Measurements from ENCODE around the gene RAB11FIP4. TPM values are rescaled to one million over a fixed set of nuclear protein-coding genes. Genes with fewer than 3 reads are reported as not detected.
A peak's percentile ranks its signal among the peaks of the same experiment; 100 is the strongest.

Gene RAB11FIP4
- total RNA-seq, 4 donors from 2014 or later: 0.09 to 0.22 (median 0.16) TPM; not detected in 1

GRCh38 chr17:31523862-31524730, 132.6 kb downstream of the RAB11FIP4 start:
- H3K27ac ChIP-seq: no peak overlapping the region
- ATAC-seq: no peak
- TF ChIP-seq CTCF (IDR thresholded peaks at IDR 0.05 in 4 of 5, conservative IDR thresholded peaks at IDR 0.05 in 1 of 5) (no peak), POLR2A (IDR thresholded peaks at IDR 0.05) (no peak)
- in situ Hi-C loops (cut with MboI; ENCODE audit: low sequenced_read_pairs in 4 of 4) (loop anchor here in 1 of 4 donors (5.0 kb wide), 1 partner anchor 82 kb away; no protein-coding TSS in a partner anchor), intact Hi-C loops (cut with DNase I; ENCODE audit: low total_unique reads) (no loop called here)
- H3K9me3 ChIP-seq: no peaks in the 10 kb centered on the region
- DNase-seq: no peak
- no peak overlapping the region for H3K4me3 ChIP-seq
- H3K4me1 ChIP-seq: no peaks in the 10 kb centered on the region
- H3K27me3 ChIP-seq: no peaks in the 10 kb centered on the region
- no peaks in the 10 kb centered on the region for H3K36me3 ChIP-seq

GRCh38 chr17:31524926-31525800, 133.7 kb downstream of the RAB11FIP4 start:
- in situ Hi-C loops (cut with MboI; ENCODE audit: low sequenced_read_pairs in 4 of 4): loop anchor here in 2 of 4 donors (5.0 kb wide), 2 partner anchors 83 to 88 kb away; no protein-coding TSS in a partner anchor
- Histone ChIP-seq H3K27me3 (no peaks in the 10 kb centered on the region), H3K27ac (no peak overlapping the region), H3K9me3 (no peaks in the 10 kb centered on the region), H3K4me1 (no peaks in the 10 kb centered on the region), H3K4me3 (no peak overlapping the region), H3K36me3 (no peaks in the 10 kb centered on the region)
- no peak for TF ChIP-seq POLR2A (IDR thresholded peaks at IDR 0.05)
- TF ChIP-seq CTCF (IDR thresholded peaks at IDR 0.05 in 4 of 5, conservative IDR thresholded peaks at IDR 0.05 in 1 of 5): peak; percentile 86 to 95 (median 91)
- intact Hi-C loops (cut with DNase I; ENCODE audit: low total_unique reads): loop anchor here (1.0 kb wide), 1 partner anchor 88 kb away; no protein-coding TSS in a partner anchor
- DNase-seq (peak; percentile 58 to 74), ATAC-seq (peak; percentile 89 to 94)

- Histone ChIP-seq H3K9me3 (no peaks in the 10 kb centered on the region), H3K4me1 (no peaks in the 10 kb centered on the region), H3K27me3 (no peaks in the 10 kb centered on the region), H3K36me3 (no peaks in the 10 kb centered on the region), H3K27ac (no peak overlapping the region), H3K4me3 (no peak overlapping the region)
- no peak for ATAC-seq
- intact Hi-C loops (cut with DNase I; ENCODE audit: low total_unique reads) (loop anchor here (1.0 kb wide), 1 partner anchor 89 kb away; no protein-coding TSS in a partner anchor), in situ Hi-C loops (cut with MboI; ENCODE audit: low sequenced_read_pairs in 4 of 4) (loop anchor here in 1 of 4 donors (5.0 kb wide), 1 partner anchor 89 kb away; no protein-coding TSS in a partner anchor)
- DNase-seq: no peak
- TF ChIP-seq CTCF (IDR thresholded peaks at IDR 0.05 in 4 of 5, conservative IDR thresholded peaks at IDR 0.05 in 1 of 5) (no peak), POLR2A (IDR thresholded peaks at IDR 0.05) (no peak)
Measured at GRCh38 chr17:31525801-31526549, 134.5 kb downstream of the RAB11FIP4 start.

GRCh38 chr17:31527606-31528005, 136.1 kb downstream of the RAB11FIP4 start:
- Histone ChIP-seq H3K36me3 (no peaks in the 10 kb centered on the region), H3K27me3 (no peaks in the 10 kb centered on the region), H3K27ac (no peak overlapping the region), H3K4me3 (no peak overlapping the region), H3K9me3 (no peaks in the 10 kb centered on the region), H3K4me1 (no peaks in the 10 kb centered on the region)
- DNase-seq: no peak
- no peak for ATAC-seq
- intact Hi-C loops (cut with DNase I; ENCODE audit: low total_unique reads): no loop called here
- TF ChIP-seq POLR2A (IDR thresholded peaks at IDR 0.05) (no peak), CTCF (IDR thresholded peaks at IDR 0.05 in 4 of 5, conservative IDR thresholded peaks at IDR 0.05 in 1 of 5) (no peak)
- in situ Hi-C loops (cut with MboI; ENCODE audit: low sequenced_read_pairs in 4 of 4): loop anchor here in 1 of 4 donors (5.0 kb wide), 1 partner anchor 90 kb away; no protein-coding TSS in a partner anchor

All from gastrocnemius medialis (tissue), 4 donors.